Measurements from ENCODE around the gene AUP1. TPM values are rescaled to one million over a fixed set of nuclear protein-coding genes. Genes with fewer than 3 reads are reported as not detected.

AUP1 gene
- total RNA-seq, 1 donor from 2014 or later = 76.8 TPM

DNA sequence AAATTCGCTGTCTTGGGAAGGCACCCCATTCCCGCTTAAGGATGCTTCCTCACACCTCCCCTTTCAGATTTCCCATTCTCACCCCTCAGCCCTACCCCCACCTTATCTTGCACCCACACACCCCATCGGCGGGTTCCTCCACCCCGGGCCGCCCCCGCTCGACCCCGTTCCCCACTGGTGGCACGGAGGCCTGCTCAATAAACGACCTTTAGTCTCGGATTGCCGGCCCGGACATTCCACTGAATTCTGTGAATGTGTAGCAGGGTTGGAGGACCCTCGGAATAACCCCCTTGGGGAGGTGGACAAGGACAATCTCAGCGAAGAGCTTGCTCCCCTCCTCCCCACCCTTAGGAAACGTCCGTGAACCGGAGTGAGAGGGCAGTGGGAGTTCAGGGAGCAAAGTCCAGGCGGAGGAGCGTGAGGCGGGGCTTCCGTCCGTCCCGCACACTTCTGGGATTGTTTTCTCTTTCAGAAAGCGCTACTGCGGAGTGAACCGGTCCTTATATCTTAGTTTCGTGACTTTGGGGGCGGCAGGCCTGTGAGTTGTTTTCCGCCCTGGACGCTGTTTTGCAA is 27.3 kb downstream of the AUP1 start:
- Mint-ChIP-seq H3K27ac (ENCODE audit: unreplicated experiment) (no peak overlapping the region), H3K9me3 (ENCODE audit: low read depth) (no peaks in the 10 kb centered on the region), H3K4me1 (ENCODE audit: low read depth) (peaks cover 74% of the 10 kb centered on the region), H3K36me3 (ENCODE audit: low read depth) (peaks cover 12% of the 10 kb centered on the region), H3K27me3 (ENCODE audit: low read depth) (peaks cover 22% of the 10 kb centered on the region), H3K4me3 (ENCODE audit: unreplicated experiment) (peak overlapping the region; percentile 71)
- TF ChIP-seq, protein P1, sequence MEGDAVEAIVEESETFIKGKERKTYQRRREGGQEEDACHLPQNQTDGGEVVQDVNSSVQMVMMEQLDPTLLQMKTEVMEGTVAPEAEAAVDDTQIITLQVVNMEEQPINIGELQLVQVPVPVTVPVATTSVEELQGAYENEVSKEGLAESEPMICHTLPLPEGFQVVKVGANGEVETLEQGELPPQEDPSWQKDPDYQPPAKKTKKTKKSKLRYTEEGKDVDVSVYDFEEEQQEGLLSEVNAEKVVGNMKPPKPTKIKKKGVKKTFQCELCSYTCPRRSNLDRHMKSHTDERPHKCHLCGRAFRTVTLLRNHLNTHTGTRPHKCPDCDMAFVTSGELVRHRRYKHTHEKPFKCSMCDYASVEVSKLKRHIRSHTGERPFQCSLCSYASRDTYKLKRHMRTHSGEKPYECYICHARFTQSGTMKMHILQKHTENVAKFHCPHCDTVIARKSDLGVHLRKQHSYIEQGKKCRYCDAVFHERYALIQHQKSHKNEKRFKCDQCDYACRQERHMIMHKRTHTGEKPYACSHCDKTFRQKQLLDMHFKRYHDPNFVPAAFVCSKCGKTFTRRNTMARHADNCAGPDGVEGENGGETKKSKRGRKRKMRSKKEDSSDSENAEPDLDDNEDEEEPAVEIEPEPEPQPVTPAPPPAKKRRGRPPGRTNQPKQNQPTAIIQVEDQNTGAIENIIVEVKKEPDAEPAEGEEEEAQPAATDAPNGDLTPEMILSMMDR (IDR thresholded peaks at IDR 0.05) = no peak
- no peak for DNase-seq (ENCODE audit: low spot score)

DNA sequence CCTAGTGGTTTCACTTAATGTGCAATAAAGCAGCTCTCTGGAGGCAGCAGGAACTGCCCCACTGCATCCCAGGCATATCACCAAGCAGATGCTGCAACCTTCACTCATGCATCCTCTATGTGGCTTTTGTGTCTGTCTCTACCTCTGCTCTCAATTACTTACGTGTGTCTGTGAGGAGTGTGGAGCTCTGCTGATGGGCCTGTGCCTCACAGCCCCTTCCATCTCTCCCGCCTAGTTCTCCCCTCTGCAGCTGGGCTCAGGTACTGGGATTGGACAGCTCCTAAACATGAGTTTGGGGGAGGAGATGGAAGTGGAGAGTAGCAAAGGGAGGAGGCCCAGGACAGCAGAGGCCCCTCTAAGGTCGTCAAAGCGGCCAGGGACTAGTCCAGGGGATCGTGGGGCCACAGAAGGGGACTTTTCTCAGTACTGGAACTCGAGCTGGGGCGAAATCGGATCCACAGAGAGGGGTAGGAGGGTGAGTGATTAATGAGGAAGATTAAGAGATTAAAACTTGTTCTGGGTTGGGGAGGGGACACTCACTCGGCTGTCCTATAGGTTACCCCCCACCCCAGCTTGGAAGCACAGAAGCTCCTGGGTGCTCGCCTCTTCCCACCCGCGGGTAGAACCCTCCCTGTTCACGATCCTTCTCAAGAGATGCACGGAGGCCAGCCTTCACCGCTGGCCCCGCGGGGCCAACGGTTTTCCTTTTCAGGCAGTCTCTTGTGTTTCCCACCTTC is 28.0 kb downstream of the AUP1 start:
- Mint-ChIP-seq H3K4me1 (ENCODE audit: low read depth) (peaks cover 68% of the 10 kb centered on the region), H3K9me3 (ENCODE audit: low read depth) (no peaks in the 10 kb centered on the region), H3K27me3 (ENCODE audit: low read depth) (peaks cover 25% of the 10 kb centered on the region), H3K27ac (ENCODE audit: unreplicated experiment) (no peak overlapping the region), H3K4me3 (ENCODE audit: unreplicated experiment) (peak overlapping the region; percentile 71), H3K36me3 (ENCODE audit: low read depth) (peaks cover 9% of the 10 kb centered on the region)
- no peak for DNase-seq (ENCODE audit: low spot score)
- TF ChIP-seq, protein P1 (IDR thresholded peaks at IDR 0.05) = no peak

DNA sequence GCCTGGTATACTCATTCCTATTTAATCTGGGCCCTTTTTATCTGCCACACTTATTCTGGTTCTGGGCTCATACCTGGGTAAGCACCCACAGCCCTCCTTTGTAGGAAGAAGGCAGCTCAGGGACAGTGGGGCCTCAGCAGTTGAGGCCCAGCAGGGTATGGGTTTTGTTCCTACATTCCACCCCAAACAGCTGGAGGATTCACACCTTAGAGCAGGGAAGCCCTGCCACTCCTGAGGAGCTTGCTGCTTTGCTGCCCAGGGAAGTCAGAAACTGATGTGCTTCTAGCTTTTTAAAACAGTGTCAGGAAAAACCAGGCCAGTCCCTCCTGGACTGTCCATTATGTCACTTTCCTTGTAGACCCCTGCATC is 28.9 kb downstream of the AUP1 start:
- Mint-ChIP-seq H3K4me1 (ENCODE audit: low read depth) (peaks cover 59% of the 10 kb centered on the region), H3K4me3 (ENCODE audit: unreplicated experiment) (no peak overlapping the region), H3K27ac (ENCODE audit: unreplicated experiment) (no peak overlapping the region), H3K27me3 (ENCODE audit: low read depth) (peaks cover 25% of the 10 kb centered on the region), H3K9me3 (ENCODE audit: low read depth) (no peaks in the 10 kb centered on the region), H3K36me3 (ENCODE audit: low read depth) (peaks cover 8% of the 10 kb centered on the region)
- TF ChIP-seq, protein P1 (IDR thresholded peaks at IDR 0.05) = no peak
- no peak for DNase-seq (ENCODE audit: low spot score)

DNA sequence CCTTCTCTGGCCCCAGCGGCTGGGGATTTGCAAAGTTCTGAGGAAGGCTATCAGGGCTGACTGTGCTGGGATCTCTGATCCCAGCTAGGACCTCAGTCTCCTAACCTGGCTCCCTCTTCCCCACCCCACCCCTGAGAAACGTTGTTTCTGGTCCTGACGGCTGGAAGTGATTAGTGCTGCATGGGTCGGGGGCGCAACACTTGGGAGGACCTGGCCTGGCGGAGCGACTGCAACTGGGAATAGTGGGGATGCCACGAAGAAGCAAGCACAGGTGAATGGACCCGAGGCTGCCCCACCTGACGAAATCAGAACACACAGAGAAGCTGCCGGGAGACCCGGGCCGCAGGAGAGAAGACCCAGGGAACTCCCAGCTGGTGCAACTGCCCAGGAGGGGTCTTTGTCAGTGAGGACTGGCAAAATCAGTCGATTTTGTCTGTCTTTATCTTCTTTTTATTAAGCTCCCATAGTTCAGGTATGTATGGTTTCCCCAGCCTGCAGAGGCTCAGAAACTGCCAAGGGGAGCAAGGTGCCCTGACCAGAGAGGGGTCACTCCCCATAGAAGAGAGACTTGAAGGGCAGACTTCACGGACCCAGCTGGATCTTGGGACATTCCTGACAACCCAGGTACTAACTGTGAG is 29.4 kb downstream of the AUP1 start:
- H3K9me3 Mint-ChIP-seq (ENCODE audit: low read depth) = no peaks in the 10 kb centered on the region
- H3K4me3 Mint-ChIP-seq (ENCODE audit: unreplicated experiment) = no peak overlapping the region
- no peak for DNase-seq (ENCODE audit: low spot score)
- TF ChIP-seq, protein P1 (IDR thresholded peaks at IDR 0.05) = no peak
- peaks cover 7% of the 10 kb centered on the region for H3K36me3 Mint-ChIP-seq (ENCODE audit: low read depth)
- H3K27ac Mint-ChIP-seq (ENCODE audit: unreplicated experiment) = no peak overlapping the region
- peaks cover 25% of the 10 kb centered on the region for H3K27me3 Mint-ChIP-seq (ENCODE audit: low read depth)
- H3K4me1 Mint-ChIP-seq (ENCODE audit: low read depth) = peaks cover 54% of the 10 kb centered on the region

DNA sequence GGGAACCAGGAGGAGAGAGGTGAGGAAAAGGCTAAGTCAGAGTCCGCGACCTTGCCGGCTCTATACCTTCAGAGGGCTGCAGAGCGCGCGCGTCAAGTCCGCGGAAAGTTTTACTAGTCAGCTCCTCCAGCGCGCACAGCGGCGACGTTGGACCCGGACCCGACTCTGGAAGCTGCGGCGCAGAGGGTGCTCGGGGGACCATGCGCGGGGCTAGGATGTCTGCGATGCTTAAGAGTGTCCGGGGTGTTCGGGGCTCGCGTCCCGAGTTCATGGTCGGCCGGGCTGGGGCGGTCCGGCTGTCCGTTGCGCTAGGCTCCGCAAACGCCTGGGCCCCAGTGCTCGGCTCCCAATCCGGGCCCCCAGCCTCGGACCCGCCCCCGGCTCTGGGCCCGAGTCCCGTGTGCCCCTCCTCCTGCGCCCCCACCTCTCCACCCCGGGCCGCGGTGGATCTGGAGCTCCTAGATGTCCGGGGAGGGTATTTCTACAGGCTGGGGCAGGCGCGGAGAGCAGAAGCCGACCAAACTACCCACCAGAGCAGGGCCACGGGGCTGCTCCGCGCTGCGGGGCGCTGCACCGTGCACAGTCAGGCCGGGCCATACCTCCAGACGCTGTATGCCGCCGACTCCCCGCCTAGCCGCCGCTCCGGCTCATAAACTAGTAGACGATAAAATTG is 30.1 kb downstream of the AUP1 start, which contains the start of gene LBX2:
TSS of gene LBX2 (minus strand) at position 337 of the 673 bp plus-strand sequence. CDS start at position 271, 66 bp downstream.
- peaks cover 25% of the 10 kb centered on the region for H3K27me3 Mint-ChIP-seq (ENCODE audit: low read depth)
- peak within 1 kb of the TSS; percentile 72 for H3K4me3 Mint-ChIP-seq (ENCODE audit: unreplicated experiment)
- H3K36me3 Mint-ChIP-seq (ENCODE audit: low read depth) = peaks cover 4% of the 10 kb centered on the region
- no peaks in the 10 kb centered on the region for H3K9me3 Mint-ChIP-seq (ENCODE audit: low read depth)
- TF ChIP-seq, protein P1 (IDR thresholded peaks at IDR 0.05) = no peak
- H3K27ac Mint-ChIP-seq (ENCODE audit: unreplicated experiment) = peak within 1 kb of the TSS; percentile 22
- no peak for DNase-seq (ENCODE audit: low spot score)
- peaks cover 47% of the 10 kb centered on the region for H3K4me1 Mint-ChIP-seq (ENCODE audit: low read depth)

All from chondrocyte (in vitro differentiated cells).